Measurements from ENCODE around the gene CHN1.

DNA sequence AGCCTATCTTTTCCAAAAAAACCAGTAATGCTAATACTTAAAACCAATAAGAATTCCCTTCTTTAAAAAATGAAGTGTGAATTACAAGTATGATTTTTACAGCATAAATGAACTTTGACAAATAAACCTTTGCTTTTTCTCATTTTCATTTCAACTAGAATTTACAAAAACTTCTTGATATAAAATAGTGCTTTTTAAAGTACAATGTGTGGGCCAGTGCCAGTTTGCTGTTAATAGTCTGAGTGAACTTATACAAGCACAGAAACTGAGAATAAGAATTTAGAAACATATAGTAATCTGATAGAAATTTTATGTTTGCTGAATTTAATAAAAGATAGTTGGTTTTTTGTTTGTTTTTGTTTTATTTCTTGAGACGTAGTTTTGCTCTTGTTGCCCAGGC is 197.2 kb downstream of the CHN1 start:
- no peak for TF ChIP-seq POLR2A (IDR thresholded peaks at IDR 0.05)
- TF ChIP-seq, protein P1, sequence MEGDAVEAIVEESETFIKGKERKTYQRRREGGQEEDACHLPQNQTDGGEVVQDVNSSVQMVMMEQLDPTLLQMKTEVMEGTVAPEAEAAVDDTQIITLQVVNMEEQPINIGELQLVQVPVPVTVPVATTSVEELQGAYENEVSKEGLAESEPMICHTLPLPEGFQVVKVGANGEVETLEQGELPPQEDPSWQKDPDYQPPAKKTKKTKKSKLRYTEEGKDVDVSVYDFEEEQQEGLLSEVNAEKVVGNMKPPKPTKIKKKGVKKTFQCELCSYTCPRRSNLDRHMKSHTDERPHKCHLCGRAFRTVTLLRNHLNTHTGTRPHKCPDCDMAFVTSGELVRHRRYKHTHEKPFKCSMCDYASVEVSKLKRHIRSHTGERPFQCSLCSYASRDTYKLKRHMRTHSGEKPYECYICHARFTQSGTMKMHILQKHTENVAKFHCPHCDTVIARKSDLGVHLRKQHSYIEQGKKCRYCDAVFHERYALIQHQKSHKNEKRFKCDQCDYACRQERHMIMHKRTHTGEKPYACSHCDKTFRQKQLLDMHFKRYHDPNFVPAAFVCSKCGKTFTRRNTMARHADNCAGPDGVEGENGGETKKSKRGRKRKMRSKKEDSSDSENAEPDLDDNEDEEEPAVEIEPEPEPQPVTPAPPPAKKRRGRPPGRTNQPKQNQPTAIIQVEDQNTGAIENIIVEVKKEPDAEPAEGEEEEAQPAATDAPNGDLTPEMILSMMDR (IDR thresholded peaks at IDR 0.05 in 4 of 5, conservative IDR thresholded peaks at IDR 0.05 in 1 of 5) = no peak

All from gastrocnemius medialis (tissue), 4 donors.